Prostate gland (tissue), 2 donors: ENCODE data around the gene PAN3. TPM values are rescaled to one million over a fixed set of nuclear protein-coding genes. Genes with fewer than 3 reads are reported as not detected.

ENCODE experiments used
- DNase-seq: peaks from one replicate; pipeline ENCODE4 v3.0.0-alpha.2; 2019; ENCODE audit warnings: low spot score
- H3K27ac ChIP-seq, 2 donors: fragments of 200-600 bp; sonication (generic); 2 replicates each; pipeline ENCODE4 v1.5.1; 2017 to 2019
- H3K27me3 ChIP-seq: fragments of 200-600 bp; sonication (generic); replicated peaks from 2 replicates; pipeline ENCODE4 v1.5.1; 2019; ENCODE audit not compliant: insufficient read depth
- H3K36me3 ChIP-seq, 2 donors: fragments of 200-600 bp; sonication (generic); 1 replicate in 1 of 2; 2 replicates in 1 of 2; pipeline versions ENCODE4 v1.5.1 to v1.8.1; 2017 to 2019
- H3K4me1 ChIP-seq: fragments of 200-600 bp; sonication (generic); replicated peaks from 2 replicates; pipeline ENCODE4 v1.5.1; 2019
- H3K4me3 ChIP-seq, 2 donors: fragments of 200-600 bp; sonication (generic); 2 replicates each; pipeline ENCODE4 v1.5.1; 2017 to 2019
- H3K9me3 ChIP-seq: fragments of 200-600 bp; sonication (generic); 2 replicates; pipeline ENCODE4 v1.5.1; 2017
- POLR2A ChIP-seq: fragments of 450-650 bp; IDR thresholded peaks from one replicate; pipeline ENCODE4 v1.6.1; 2016; ENCODE audit warnings: antibody characterized with exemption, mild to moderate bottlenecking
- POLR2AphosphoS5 ChIP-seq: sonication (generic); formaldehyde crosslinking; IDR thresholded peaks from one replicate; pipeline ENCODE4 v1.6.1; 2017; ENCODE audit warnings: antibody characterized with exemption
- WGBS: methylation state at CpG from one replicate; pipeline ENCODE4 v1.1.5; 2018; 5-methylcytosine and 5-hydroxymethylcytosine counted together
- intact Hi-C: fragments of 100-400 bp; cut with DNase I; formaldehyde crosslinking; loops from one replicate; pipeline ENCODE4 v1.14.2; 2022
- total RNA-seq, 2 donors: library from RNA; depleted of rRNA; stranded (reverse); fragments of >200 nt; gene quantifications; one replicate each; pipeline ENCODE4 v1.1.0, GENCODE V29; 2016
- TF ChIP-seq, protein P1 (sequence below), 4 experiments: fragments of 200-600 bp in 2 of 4; fragments of 450-650 bp in 2 of 4; sonication (generic) in 2 of 4; IDR thresholded peaks; 1 replicate in 3 of 4; 2 replicates in 1 of 4; pipeline ENCODE4 v1.5.1; 2016 to 2019; ENCODE audit warnings: antibody characterized with exemption in 4 of 4, mild to moderate bottlenecking in 2 of 4, moderate library complexity in 2 of 4

Gene PAN3
- total RNA-seq, 2 donors from 2014 or later, result 31.4 to 51.7 TPM

DNA sequence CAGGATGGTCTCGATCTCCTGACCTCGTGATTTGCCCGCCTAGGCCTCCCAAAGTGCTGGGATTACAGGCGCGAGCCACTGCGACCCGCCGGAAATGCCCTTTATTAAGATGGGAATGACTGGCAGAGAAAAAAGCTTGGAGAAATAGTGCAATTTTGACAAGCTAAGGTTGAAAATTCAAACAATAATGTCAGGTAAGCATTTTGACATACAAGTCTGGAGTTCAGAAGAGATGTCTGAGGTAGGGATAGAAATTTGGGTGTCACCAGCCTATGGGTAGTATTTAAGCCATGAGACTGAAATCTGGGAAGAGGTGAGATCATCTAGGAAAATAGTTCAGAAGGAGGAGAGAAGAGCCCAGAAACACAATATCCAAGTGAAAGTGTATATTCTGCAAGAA lies 17.1 kb upstream of the PAN3 start:
- intact Hi-C loops, result no loop called here
- H3K36me3 ChIP-seq, result no peaks in the 10 kb centered on the region
- H3K9me3 ChIP-seq, result no peaks in the 10 kb centered on the region
- WGBS, result 93% methylated on average over 8 of the region's 8 CpGs
- DNase-seq, result no peak
- no peaks in the 10 kb centered on the region for H3K27me3 ChIP-seq
- no peak overlapping the region for H3K4me3 ChIP-seq
- TF ChIP-seq POLR2A (no peak), POLR2AphosphoS5 (no peak)
- TF ChIP-seq, protein P1, sequence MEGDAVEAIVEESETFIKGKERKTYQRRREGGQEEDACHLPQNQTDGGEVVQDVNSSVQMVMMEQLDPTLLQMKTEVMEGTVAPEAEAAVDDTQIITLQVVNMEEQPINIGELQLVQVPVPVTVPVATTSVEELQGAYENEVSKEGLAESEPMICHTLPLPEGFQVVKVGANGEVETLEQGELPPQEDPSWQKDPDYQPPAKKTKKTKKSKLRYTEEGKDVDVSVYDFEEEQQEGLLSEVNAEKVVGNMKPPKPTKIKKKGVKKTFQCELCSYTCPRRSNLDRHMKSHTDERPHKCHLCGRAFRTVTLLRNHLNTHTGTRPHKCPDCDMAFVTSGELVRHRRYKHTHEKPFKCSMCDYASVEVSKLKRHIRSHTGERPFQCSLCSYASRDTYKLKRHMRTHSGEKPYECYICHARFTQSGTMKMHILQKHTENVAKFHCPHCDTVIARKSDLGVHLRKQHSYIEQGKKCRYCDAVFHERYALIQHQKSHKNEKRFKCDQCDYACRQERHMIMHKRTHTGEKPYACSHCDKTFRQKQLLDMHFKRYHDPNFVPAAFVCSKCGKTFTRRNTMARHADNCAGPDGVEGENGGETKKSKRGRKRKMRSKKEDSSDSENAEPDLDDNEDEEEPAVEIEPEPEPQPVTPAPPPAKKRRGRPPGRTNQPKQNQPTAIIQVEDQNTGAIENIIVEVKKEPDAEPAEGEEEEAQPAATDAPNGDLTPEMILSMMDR (IDR thresholded peaks at IDR 0.05), result no peak
- no peak overlapping the region for H3K27ac ChIP-seq
- H3K4me1 ChIP-seq, result no peaks in the 10 kb centered on the region

DNA sequence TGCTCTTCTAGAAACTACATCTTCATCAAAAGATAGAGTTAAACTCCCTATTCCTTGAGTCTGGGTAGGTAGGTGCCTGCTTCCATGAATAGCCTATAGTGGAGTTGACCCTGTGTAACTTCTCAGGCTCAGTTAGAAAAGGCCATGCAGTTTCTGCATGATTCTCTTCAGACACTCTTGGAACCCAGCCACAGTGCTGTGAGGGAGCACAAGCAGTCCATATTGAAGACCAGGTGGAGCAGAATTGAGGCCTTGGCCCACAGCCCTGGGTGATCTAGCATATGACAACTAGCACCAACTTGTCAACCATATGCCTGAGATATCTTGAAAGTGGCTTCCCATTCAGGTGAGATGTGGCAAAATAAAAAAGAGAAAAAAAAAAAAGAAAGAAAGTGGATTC lies 10.3 kb upstream of the PAN3 start:
- TF ChIP-seq POLR2A (no peak), POLR2AphosphoS5 (no peak)
- TF ChIP-seq, protein P1 (IDR thresholded peaks at IDR 0.05), result no peak
- no peaks in the 10 kb centered on the region for H3K36me3 ChIP-seq
- H3K27me3 ChIP-seq, result no peaks in the 10 kb centered on the region
- H3K4me1 ChIP-seq, result no peaks in the 10 kb centered on the region
- no peaks in the 10 kb centered on the region for H3K9me3 ChIP-seq
- intact Hi-C loops, result no loop called here
- DNase-seq, result no peak
- no peak overlapping the region for H3K27ac ChIP-seq
- no peak overlapping the region for H3K4me3 ChIP-seq

GRCh38 chr13:28128926-28129325 lies 9.4 kb upstream of the PAN3 start:
- H3K27me3 ChIP-seq, result no peaks in the 10 kb centered on the region
- no peaks in the 10 kb centered on the region for H3K9me3 ChIP-seq
- no peaks in the 10 kb centered on the region for H3K4me1 ChIP-seq
- H3K4me3 ChIP-seq, result no peak overlapping the region
- TF ChIP-seq POLR2AphosphoS5 (no peak), POLR2A (no peak)
- TF ChIP-seq, protein P1 (IDR thresholded peaks at IDR 0.05), result no peak
- no peak overlapping the region for H3K27ac ChIP-seq
- no peak for DNase-seq
- intact Hi-C loops, result no loop called here
- no peaks in the 10 kb centered on the region for H3K36me3 ChIP-seq

DNA sequence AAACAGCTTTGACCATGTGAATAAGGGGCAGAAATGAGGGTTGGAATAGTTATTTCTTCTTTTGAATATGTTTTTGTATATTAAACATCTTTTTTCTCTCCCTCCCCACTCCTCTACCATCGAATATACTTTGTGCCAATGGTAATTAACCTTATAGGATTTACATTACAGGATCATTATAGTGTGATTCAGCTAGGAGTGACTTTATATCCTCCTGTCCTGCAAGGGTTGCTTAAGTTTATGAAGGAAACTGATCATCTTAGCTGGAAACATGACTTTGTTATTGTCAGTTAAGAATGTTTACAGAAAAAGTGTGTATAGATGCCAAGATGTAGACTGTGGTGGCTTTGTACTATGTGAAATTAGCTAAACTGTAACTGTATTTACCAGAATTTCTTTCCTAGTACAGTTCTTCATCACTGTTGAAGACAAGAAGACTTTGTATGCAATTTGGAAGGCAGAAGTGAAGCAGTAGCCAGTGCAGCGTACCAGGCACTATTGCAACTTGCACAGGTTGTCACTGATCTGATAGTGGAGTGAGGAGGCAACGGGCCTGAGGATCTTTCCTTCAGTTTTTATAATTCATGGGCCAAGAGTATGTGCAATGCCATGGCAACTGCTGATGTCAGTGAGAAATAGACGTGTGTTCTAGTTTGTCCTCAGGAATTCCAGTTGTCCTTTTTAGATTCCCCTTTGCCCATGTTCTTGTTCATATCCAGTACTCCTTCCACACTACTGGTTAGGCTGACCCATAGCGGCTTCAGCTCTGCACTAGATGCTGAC lies 8.2 kb upstream of the PAN3 start:
- Histone ChIP-seq H3K27me3 (no peaks in the 10 kb centered on the region), H3K4me1 (no peaks in the 10 kb centered on the region), H3K4me3 (no peak overlapping the region), H3K36me3 (no peaks in the 10 kb centered on the region), H3K9me3 (no peaks in the 10 kb centered on the region), H3K27ac (no peak overlapping the region)
- intact Hi-C loops, result loop anchor here (10.0 kb wide), 1 partner anchor 525 kb away; the partner anchor contains the start of gene POMP
- 67% methylated on average over 5 of the region's 5 CpGs for WGBS
- TF ChIP-seq POLR2A (no peak), POLR2AphosphoS5 (no peak)
- TF ChIP-seq, protein P1 (IDR thresholded peaks at IDR 0.05), result no peak
- no peak for DNase-seq

- no peak for TF ChIP-seq POLR2AphosphoS5
- TF ChIP-seq, protein P1 (IDR thresholded peaks at IDR 0.05), result no peak
- no peak for TF ChIP-seq POLR2A
- H3K4me1 ChIP-seq, result no peaks in the 10 kb centered on the region
- no peak for DNase-seq
- intact Hi-C loops, result loop anchor here (10.0 kb wide), 1 partner anchor 523 kb away; the partner anchor contains the start of gene POMP
- H3K4me3 ChIP-seq, result no peak overlapping the region
- WGBS, result 87% methylated on average over 11 of the region's 11 CpGs
- H3K9me3 ChIP-seq, result no peaks in the 10 kb centered on the region
- H3K27ac ChIP-seq, result no peak overlapping the region
- no peaks in the 10 kb centered on the region for H3K27me3 ChIP-seq
- no peaks in the 10 kb centered on the region for H3K36me3 ChIP-seq
Observed at GRCh38 chr13:28131646-28132045, 6.7 kb upstream of the PAN3 start.
